Transverse colon (tissue), 4 donors: ENCODE measurements around the gene COA6. TPM values are rescaled to one million over a fixed set of nuclear protein-coding genes. Genes with fewer than 3 reads are reported as not detected.

Experiments
- DNase-seq: peaks from one replicate; pipeline ENCODE4 v3.0.0-alpha.2; 2019
- H3K27ac ChIP-seq, 4 donors: fragments of 200-600 bp; sonication (generic); 2 replicates each; pipeline ENCODE4 v1.5.1; 2016 to 2018; ENCODE audit warnings: inconsistent platforms in 4 of 4
- H3K27me3 ChIP-seq: fragments of 200-600 bp; sonication (generic); 2 replicates; pipeline ENCODE4 v1.5.1; 2017; ENCODE audit warnings: inconsistent platforms
- H3K36me3 ChIP-seq, 4 donors: fragments of 200-600 bp; sonication (generic); 2 replicates each; pipeline ENCODE4 v1.5.1; 2017 to 2019; ENCODE audit warnings: inconsistent platforms in 4 of 4
- H3K4me1 ChIP-seq, 4 donors: fragments of 200-600 bp; sonication (generic); 2 replicates each; pipeline ENCODE4 v1.5.1; 2017 to 2020; ENCODE audit warnings: inconsistent platforms in 4 of 4
- H3K4me3 ChIP-seq, 4 donors: fragments of 200-600 bp; sonication (generic); 1 replicate in 1 of 4; 2 replicates in 3 of 4; pipeline versions ENCODE4 v1.5.1 to v1.6.1; 2017 to 2019; ENCODE audit warnings: inconsistent platforms in 4 of 4
- H3K9me3 ChIP-seq, 2 donors: fragments of 200-600 bp; sonication (generic); 2 replicates each; pipeline ENCODE4 v1.5.1; 2017 to 2019; ENCODE audit warnings: inconsistent platforms in 2 of 2
- EP300 ChIP-seq: sonication (generic); formaldehyde crosslinking; IDR thresholded peaks from one replicate; pipeline ENCODE4 v1.6.1; 2017; ENCODE audit warnings: antibody characterized with exemption, low read depth
- POLR2A ChIP-seq: fragments of 450-650 bp; IDR thresholded peaks from one replicate; pipeline ENCODE4 v1.6.1; 2016; ENCODE audit warnings: antibody characterized with exemption, mild to moderate bottlenecking, moderate library complexity
- POLR2AphosphoS5 ChIP-seq, 3 donors: sonication (generic); formaldehyde crosslinking; IDR thresholded peaks; one replicate each; pipeline ENCODE4 v1.6.1; 2016; ENCODE audit warnings: antibody characterized with exemption in 3 of 3
- WGBS, 2 donors: methylation state at CpG; one replicate each; pipeline ENCODE4 v1.1.5; 2018; ENCODE audit warnings: low coverage in 1 of 2; 5-methylcytosine and 5-hydroxymethylcytosine counted together
- in situ Hi-C, 4 donors: fragments of 200-750 bp; cut with MboI; loops; one replicate each; pipeline versions ENCODE4 v1.15.0 to v1.15.1; 2017; ENCODE audit warnings: low sequenced_read_pairs in 3 of 4, low pct_ligation_motif_present in 1 of 4, low pct_unique_long_range_greater_than_20kb in 1 of 4
- intact Hi-C: fragments of 100-400 bp; cut with DNase I; formaldehyde crosslinking; loops from one replicate; pipeline ENCODE4 v1.15.1; 2023; ENCODE audit warnings: low total_unique reads
- total RNA-seq, 4 donors: library from RNA; depleted of rRNA; stranded (reverse); fragments of >200 nt; gene quantifications; one replicate each; pipeline ENCODE4 v1.1.0, GENCODE V29; 2016
- TF ChIP-seq, protein P1 (sequence below), 5 experiments: fragments of 200-600 bp in 3 of 5; fragments of 450-650 bp in 2 of 5; sonication (generic) in 3 of 5; IDR thresholded peaks; 1 replicate in 2 of 5; 2 replicates in 3 of 5; pipeline ENCODE4 v1.5.1; 2016 to 2017; ENCODE audit warnings: antibody characterized with exemption in 5 of 5, inconsistent platforms in 3 of 5, mild to moderate bottlenecking in 2 of 5, moderate library complexity in 1 of 5

The COA6 gene
- total RNA-seq, 4 donors from 2014 or later = 13.7 to 21.6 (median 15.7) TPM; not detected in 1

DNA sequence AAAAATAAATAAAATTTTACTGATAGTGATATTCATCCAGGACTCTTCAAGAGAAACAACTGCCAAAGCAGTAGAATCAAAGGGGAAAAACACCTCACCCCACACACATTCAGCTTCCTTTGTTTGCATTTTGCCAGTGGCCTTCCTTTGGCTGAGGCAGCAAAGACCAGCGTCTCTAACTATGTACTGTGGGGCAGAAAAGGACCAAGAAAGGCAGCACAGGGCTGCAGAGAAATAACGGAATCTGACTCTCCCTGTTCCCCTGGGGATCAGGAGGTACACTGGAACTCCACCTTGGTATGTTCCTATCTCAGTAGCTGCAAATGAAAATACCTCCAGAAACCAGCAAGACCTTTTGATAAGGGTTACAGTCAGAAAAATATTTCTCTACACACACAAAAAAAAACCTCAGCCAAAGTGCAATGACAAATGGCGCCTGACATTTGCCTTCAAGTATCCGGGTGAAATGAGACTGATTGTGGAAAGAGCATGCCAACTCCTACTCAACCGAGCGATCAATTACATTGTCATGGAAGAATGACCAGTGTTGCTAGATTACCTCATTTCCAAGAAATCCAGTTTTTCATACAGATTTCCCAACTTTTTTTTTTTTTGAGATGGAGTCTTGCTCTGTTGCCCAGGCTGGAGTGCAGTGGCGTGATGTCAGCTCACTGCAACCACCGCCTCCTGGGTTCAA, 54.8 kb downstream of the COA6 start:
- TF ChIP-seq EP300 (no peak), POLR2A (no peak), POLR2AphosphoS5 (IDR thresholded peaks at IDR 0.05) (no peak)
- TF ChIP-seq, protein P1, sequence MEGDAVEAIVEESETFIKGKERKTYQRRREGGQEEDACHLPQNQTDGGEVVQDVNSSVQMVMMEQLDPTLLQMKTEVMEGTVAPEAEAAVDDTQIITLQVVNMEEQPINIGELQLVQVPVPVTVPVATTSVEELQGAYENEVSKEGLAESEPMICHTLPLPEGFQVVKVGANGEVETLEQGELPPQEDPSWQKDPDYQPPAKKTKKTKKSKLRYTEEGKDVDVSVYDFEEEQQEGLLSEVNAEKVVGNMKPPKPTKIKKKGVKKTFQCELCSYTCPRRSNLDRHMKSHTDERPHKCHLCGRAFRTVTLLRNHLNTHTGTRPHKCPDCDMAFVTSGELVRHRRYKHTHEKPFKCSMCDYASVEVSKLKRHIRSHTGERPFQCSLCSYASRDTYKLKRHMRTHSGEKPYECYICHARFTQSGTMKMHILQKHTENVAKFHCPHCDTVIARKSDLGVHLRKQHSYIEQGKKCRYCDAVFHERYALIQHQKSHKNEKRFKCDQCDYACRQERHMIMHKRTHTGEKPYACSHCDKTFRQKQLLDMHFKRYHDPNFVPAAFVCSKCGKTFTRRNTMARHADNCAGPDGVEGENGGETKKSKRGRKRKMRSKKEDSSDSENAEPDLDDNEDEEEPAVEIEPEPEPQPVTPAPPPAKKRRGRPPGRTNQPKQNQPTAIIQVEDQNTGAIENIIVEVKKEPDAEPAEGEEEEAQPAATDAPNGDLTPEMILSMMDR (IDR thresholded peaks at IDR 0.05) = no peak
- WGBS, 2 donors = 92 to 100% methylated on average over 2 to 8 of the region's 8 CpGs
- H3K4me3 ChIP-seq = no peak overlapping the region
- no peak for DNase-seq
- H3K27ac ChIP-seq = no peak overlapping the region
- no peaks in the 10 kb centered on the region for H3K27me3 ChIP-seq
- peaks cover 0 to 30% (median 5%) of the 10 kb centered on the region in 4 donors for H3K36me3 ChIP-seq
- intact Hi-C loops (no loop called here), in situ Hi-C loops (no loop called here)
- no peaks in the 10 kb centered on the region for H3K4me1 ChIP-seq
- H3K9me3 ChIP-seq = no peaks in the 10 kb centered on the region

DNA sequence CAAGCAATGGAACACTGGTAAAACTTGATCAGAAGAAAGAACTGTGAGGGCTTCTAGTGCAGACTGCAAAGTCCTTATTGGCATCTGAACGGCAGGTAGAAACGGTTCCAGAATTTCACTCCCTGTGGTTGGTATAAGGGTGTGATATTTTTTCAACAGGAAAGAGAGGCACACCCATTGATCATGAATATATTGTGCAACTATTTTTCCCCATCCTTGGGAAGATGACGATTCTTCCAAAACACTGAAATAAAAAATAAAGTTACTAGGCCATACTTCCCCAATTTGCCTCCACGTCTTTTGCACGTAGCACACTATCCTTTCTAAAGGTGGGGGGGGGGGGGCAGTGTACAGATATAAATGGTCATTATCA, 56.2 kb downstream of the COA6 start:
- 89 to 94% methylated on average over 5 of the region's 5 CpGs for WGBS, 2 donors
- Histone ChIP-seq H3K27me3 (no peaks in the 10 kb centered on the region), H3K4me1 (no peaks in the 10 kb centered on the region), H3K36me3 (peaks cover 0 to 28% (median 10%) of the 10 kb centered on the region in 4 donors), H3K27ac (no peak overlapping the region), H3K9me3 (no peaks in the 10 kb centered on the region), H3K4me3 (no peak overlapping the region)
- no peak for DNase-seq
- intact Hi-C loops = no loop called here
- TF ChIP-seq, protein P1 (IDR thresholded peaks at IDR 0.05) = no peak
- no peak for TF ChIP-seq POLR2AphosphoS5 (IDR thresholded peaks at IDR 0.05)
- in situ Hi-C loops = no loop called here

DNA sequence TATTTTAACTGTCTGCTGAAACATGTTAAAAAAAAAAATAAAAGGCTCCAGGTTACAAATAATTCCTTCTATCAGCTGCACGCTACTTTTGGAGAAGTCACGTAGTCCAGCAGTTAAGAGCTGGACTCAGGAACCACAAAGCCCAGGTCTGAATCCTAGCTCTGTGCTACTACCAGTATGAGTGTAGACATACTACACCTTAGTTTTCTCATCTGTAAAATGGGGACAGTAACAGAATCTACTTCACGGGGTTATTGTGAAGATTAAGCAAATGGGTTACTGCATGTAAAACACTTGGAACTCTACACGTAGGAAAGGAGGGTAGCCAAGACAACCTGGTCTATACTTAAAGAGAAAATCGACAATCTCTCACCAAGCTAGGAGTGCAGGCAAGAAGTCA, 57.4 kb downstream of the COA6 start:
- WGBS, 2 donors = 94 to 98% methylated on average over 4 to 5 of the region's 5 CpGs
- H3K4me1 ChIP-seq = no peaks in the 10 kb centered on the region
- no peak for TF ChIP-seq EP300
- no peak for TF ChIP-seq POLR2AphosphoS5 (IDR thresholded peaks at IDR 0.05)
- no peak for TF ChIP-seq POLR2A
- TF ChIP-seq, protein P1 (IDR thresholded peaks at IDR 0.05) = no peak
- H3K9me3 ChIP-seq = no peaks in the 10 kb centered on the region
- in situ Hi-C loops (no loop called here), intact Hi-C loops (no loop called here)
- H3K27ac ChIP-seq = no peak overlapping the region
- no peaks in the 10 kb centered on the region for H3K27me3 ChIP-seq
- no peak overlapping the region for H3K4me3 ChIP-seq
- peaks cover 0 to 20% (median 9%) of the 10 kb centered on the region in 4 donors for H3K36me3 ChIP-seq
- no peak for DNase-seq

DNA sequence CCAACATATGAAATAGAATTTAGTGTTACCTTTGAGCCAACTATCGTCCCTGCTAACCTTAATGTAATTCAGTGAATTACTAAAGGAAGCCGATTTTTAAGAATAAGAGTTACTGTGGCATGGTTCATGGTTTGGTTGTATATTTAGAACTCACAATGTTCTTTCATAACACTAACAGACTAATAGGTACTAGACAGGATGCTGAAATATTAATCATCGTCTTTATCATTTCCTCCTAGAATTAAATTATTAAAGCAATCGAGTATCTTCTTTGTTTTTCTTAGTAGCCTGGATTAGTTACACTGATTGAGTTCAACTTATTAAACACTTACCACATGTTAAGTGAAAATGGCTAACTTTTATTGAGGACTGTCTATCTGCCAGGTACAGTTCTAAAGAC, 58.0 kb downstream of the COA6 start:
- DNase-seq = no peak
- no peak overlapping the region for H3K27ac ChIP-seq
- no peaks in the 10 kb centered on the region for H3K27me3 ChIP-seq
- intact Hi-C loops (no loop called here), in situ Hi-C loops (no loop called here)
- no peaks in the 10 kb centered on the region for H3K9me3 ChIP-seq
- TF ChIP-seq POLR2AphosphoS5 (IDR thresholded peaks at IDR 0.05) (no peak), EP300 (no peak), POLR2A (no peak)
- TF ChIP-seq, protein P1 (IDR thresholded peaks at IDR 0.05) = no peak
- no peaks in the 10 kb centered on the region for H3K4me1 ChIP-seq
- H3K36me3 ChIP-seq = peaks cover 0 to 20% (median 9%) of the 10 kb centered on the region in 4 donors
- H3K4me3 ChIP-seq = no peak overlapping the region
- 89 to 95% methylated on average over 4 of the region's 4 CpGs for WGBS, 2 donors
